Mammary epithelial cell (primary cell): ENCODE data around the gene CDK7.

Experiments
- EZH2 ChIP-seq: IDR thresholded peaks from 2 replicates; pipeline ENCODE4 v1.6.1; 2012; ENCODE audit warnings: low read length, inconsistent platforms, borderline replicate concordance
- TF ChIP-seq, protein P1 (sequence below), 2 donors: IDR thresholded peaks in 1 of 2; conservative IDR thresholded peaks in 1 of 2; 2 replicates each; pipeline ENCODE4 v1.5.1; 2011 to 2012; ENCODE audit warnings: inconsistent platforms in 2 of 2, low read length in 2 of 2, mild to moderate bottlenecking in 2 of 2, control low read depth in 1 of 2, low read depth in 1 of 2; ENCODE audit not compliant: insufficient read depth in 1 of 2; ENCODE audit errors: extremely low read depth in 1 of 2

DNA sequence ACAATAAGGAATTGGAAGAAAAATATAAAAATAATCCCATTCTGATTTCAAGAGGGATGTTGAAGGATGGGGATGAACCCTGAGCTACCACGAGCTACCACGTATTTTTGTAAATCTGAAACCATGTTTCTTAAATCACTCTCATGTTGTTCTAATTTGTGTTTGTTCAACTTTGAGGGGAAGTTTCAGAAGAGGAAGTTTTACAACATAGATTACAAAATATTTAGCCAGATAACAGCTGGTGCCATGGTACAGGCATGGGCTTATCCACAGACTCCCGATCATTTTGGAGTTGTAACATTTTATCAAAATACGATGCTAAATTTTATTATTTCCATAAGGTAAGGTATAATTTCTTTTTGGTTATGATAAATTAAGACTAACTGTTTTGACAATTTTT, 82.7 kb downstream of the CDK7 start:
- TF ChIP-seq EZH2, result no peak
- TF ChIP-seq, protein P1, sequence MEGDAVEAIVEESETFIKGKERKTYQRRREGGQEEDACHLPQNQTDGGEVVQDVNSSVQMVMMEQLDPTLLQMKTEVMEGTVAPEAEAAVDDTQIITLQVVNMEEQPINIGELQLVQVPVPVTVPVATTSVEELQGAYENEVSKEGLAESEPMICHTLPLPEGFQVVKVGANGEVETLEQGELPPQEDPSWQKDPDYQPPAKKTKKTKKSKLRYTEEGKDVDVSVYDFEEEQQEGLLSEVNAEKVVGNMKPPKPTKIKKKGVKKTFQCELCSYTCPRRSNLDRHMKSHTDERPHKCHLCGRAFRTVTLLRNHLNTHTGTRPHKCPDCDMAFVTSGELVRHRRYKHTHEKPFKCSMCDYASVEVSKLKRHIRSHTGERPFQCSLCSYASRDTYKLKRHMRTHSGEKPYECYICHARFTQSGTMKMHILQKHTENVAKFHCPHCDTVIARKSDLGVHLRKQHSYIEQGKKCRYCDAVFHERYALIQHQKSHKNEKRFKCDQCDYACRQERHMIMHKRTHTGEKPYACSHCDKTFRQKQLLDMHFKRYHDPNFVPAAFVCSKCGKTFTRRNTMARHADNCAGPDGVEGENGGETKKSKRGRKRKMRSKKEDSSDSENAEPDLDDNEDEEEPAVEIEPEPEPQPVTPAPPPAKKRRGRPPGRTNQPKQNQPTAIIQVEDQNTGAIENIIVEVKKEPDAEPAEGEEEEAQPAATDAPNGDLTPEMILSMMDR (conservative IDR thresholded peaks at IDR 0.05 in 1 of 2, IDR thresholded peaks at IDR 0.05 in 1 of 2; ENCODE audit: extremely low read depth in 1 of 2, insufficient read depth in 1 of 2, low read depth in 1 of 2, low read length in 2 of 2), result no peak
